ENCODE measurements around the gene CLEC18B. TPM values are rescaled to one million over a fixed set of nuclear protein-coding genes. Genes with fewer than 3 reads are reported as not detected.
"Not testable (repeated sequence)": the region's sequence is repeated elsewhere in the genome, so short reads cannot be mapped to it uniquely, and the experiment has no call there.

The CLEC18B gene
- total RNA-seq, 3 donors from 2014 or later = 0.16 to 1.6 TPM; not detected in 1

GRCh38 chr16:74372369-74372768, 48.9 kb downstream of the CLEC18B start:
- no peaks in the 10 kb centered on the region for H3K36me3 ChIP-seq
- H3K9me3 ChIP-seq = no peaks in the 10 kb centered on the region
- no peak overlapping the region for H3K4me3 ChIP-seq
- H3K27me3 ChIP-seq = no peaks in the 10 kb centered on the region
- TF ChIP-seq CTCF (IDR thresholded peaks at IDR 0.05) (no peak), POLR2AphosphoS5 (IDR thresholded peaks at IDR 0.05) (no peak), POLR2A (IDR thresholded peaks at IDR 0.05) (no peak)
- DNase-seq (ENCODE audit: low spot score in 2 of 2) = no peak
- intact Hi-C loops (cut with DNase I; ENCODE audit: low total_unique reads) = no loop called here
- no peaks in the 10 kb centered on the region for H3K4me1 ChIP-seq
- no peak overlapping the region for H3K27ac ChIP-seq

- DNase-seq (ENCODE audit: low spot score in 2 of 2); H3K9me3 ChIP-seq; H3K4me3 ChIP-seq; H3K36me3 ChIP-seq; H3K4me1 ChIP-seq; H3K27ac ChIP-seq; intact Hi-C loops (cut with DNase I; ENCODE audit: low total_unique reads); H3K27me3 ChIP-seq: not testable (repeated sequence)
These were observed 50.7 kb downstream of the CLEC18B start for GRCh38 chr16:74370338-74371135.

- H3K27me3 ChIP-seq; H3K4me1 ChIP-seq; intact Hi-C loops (cut with DNase I; ENCODE audit: low total_unique reads); H3K36me3 ChIP-seq; H3K9me3 ChIP-seq: not testable (repeated sequence)
- Histone ChIP-seq H3K4me3 (peak overlapping the region; percentile 77 to 78 (median 77)), H3K27ac (peak overlapping the region; percentile 83 to 91)
- TF ChIP-seq POLR2AphosphoS5 (IDR thresholded peaks at IDR 0.05) = peak; percentile 64 to 70 (median 69)
- DNase-seq (ENCODE audit: low spot score in 2 of 2) = peak; percentile 96 to 99
These were observed 53.0 kb downstream of the CLEC18B start for GRCh38 chr16:74368002-74368911.

- DNase-seq (ENCODE audit: low spot score in 2 of 2) = peak in 1 of 2 donors; percentile 44
- Histone ChIP-seq H3K27ac (peak overlapping the region; percentile 83 to 91), H3K4me3 (peak overlapping the region; percentile 77 to 78 (median 77))
- H3K36me3 ChIP-seq; H3K4me1 ChIP-seq; intact Hi-C loops (cut with DNase I; ENCODE audit: low total_unique reads); H3K27me3 ChIP-seq; H3K9me3 ChIP-seq: not testable (repeated sequence)
These were observed 53.7 kb downstream of the CLEC18B start for GRCh38 chr16:74367469-74368001.

- H3K36me3 ChIP-seq; H3K27ac ChIP-seq; intact Hi-C loops (cut with DNase I; ENCODE audit: low total_unique reads); H3K27me3 ChIP-seq; H3K9me3 ChIP-seq; DNase-seq (ENCODE audit: low spot score in 2 of 2); H3K4me3 ChIP-seq; H3K4me1 ChIP-seq: not testable (repeated sequence)
These were observed 59.4 kb downstream of the CLEC18B start for GRCh38 chr16:74361646-74362610.

Other genes with a start within 250 kb of the CLEC18B start
- 10 to 100 TPM; 51.5 to 99.9 (median 76.0) TPM for gene PSMD7, start 124.7 kb downstream of the CLEC18B start, total RNA-seq
- 10 to 100 TPM in 1 of 3 donors, 1 to 10 TPM in 1, not detected in 1; 2.4 to 14.0 TPM for gene NPIPB15, start 45.2 kb downstream of the CLEC18B start, total RNA-seq
- 100 to 1,000 TPM; 116 to 197 (median 123) TPM for gene GLG1, start 185.6 kb upstream of the CLEC18B start, total RNA-seq
- 10 to 100 TPM; 11.0 to 23.6 (median 18.7) TPM for gene RFWD3, start 245.4 kb upstream of the CLEC18B start, total RNA-seq

Measured in breast epithelium (tissue), 4 donors.